ENCODE data around the gene TFCP2.

TFCP2 gene

DNA sequence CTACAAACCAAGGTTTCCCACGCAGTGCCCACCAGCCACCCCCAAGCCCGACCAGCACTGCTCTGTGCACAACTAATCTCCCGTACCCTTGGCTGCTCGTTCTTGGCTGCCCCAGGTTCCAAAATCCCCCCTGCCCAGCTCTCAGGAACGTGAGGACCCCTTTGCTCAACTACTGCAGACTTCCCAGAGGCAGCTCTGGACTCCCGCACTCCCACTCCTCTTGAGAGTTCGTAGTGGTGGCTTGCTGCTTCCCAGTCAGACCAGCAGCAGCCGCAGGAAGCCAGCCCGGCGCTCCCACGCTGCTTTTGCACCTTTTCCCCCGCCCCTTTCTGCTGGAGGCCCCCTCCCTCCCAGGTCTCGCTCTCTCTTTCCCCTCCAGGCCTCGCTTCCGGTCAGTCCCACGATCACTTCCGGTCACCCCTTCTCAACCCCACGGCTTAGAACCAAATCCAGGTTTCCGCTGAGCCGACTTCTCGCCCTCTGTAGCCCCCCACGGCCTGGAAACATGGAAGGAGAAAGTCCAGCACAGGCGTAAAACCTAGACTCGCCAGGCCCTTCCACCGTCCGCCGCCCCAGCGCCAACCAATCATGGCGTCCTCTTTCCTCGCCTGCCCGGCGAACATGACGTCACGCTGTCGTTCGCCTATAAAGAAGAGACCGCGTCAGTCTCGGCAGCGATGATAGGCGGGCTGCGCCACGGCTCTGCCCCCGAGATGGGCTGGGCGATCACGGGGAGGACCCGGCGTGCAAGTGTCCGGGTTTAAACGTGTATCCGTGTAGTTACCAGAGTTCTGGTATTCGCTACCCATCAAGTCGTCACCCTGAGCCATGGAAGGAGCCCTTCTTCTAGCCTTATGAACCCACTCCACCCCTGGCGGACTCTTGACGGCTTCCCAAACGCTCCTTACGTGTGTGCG lies at the start of gene TFCP2:
Gene TFCP2, minus strand, starts transcription at position 621 of the 917 bp plus-strand sequence. CDS start 713 bp downstream, outside the sequence.
- TF ChIP-seq CTCF (IDR thresholded peaks at IDR 0.05), result no peak

DNA sequence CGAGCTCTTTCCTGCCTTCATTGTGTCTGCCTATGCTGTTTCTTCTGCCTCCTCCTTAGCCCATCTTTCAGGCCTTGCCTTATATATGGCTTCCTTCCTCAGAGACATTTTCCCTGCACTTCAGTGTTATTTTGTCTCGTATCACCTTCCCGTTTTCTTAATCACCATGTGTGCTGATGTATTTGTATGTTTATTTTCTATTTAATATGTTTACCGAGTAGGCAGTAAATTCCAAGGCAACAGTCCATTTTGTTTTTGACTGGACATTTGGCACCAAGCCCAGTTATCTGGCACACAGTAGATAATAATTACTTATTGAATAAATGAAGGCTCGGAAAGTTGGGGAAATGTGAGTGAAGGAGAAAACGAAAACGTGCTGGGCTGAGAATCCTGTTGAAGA lies 49.5 kb upstream of the TFCP2 start:
- TF ChIP-seq CTCF (IDR thresholded peaks at IDR 0.05), result no peak

DNA sequence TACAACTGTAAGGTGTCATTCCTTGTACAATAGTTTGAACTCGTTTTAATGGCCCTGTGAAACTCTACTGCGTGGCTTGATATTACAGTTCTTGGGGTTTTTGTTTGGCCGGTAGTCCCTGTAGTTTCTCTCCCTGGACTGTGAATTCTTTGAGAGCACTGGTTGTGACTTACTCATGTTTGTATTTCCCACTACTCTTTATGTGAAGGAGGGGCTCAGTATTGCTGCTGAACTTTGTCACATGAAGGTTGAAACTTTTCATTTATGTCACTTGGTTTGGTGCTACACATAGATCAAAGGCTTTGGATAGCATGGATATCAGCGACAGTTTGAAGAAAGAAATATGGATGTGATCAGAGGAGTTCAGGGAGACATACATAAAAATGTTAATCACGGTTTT lies 46.4 kb upstream of the TFCP2 start:
- no peak for TF ChIP-seq CTCF (IDR thresholded peaks at IDR 0.05)

DNA sequence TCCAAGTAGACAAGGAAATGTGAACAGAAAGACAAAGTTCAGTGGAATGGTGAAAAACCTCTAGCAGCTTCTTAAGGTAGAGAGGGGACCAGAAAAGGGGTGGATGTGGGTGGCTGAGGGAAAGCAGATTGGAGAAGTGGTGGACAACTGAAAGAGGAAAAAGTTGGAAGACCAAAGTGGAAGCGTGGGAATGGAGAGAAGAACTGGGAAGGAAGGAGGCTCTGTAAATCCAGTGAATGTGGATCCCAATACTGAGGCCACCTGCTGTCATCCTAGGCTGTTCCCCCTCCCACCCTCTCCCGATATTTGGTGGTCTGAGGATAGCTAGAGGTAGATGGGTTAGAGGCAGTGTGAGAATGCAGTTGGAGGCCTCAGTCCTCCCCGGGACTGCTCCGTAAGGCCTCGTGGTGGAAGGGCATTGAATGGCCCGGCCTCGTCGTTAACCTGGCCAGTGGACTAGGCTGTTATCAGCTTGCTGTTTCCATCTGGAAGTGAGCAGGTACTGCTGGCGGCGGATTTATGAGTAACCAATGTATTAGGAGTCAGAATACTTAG lies 45.7 kb upstream of the TFCP2 start:
- TF ChIP-seq CTCF (IDR thresholded peaks at IDR 0.05), result no peak

DNA sequence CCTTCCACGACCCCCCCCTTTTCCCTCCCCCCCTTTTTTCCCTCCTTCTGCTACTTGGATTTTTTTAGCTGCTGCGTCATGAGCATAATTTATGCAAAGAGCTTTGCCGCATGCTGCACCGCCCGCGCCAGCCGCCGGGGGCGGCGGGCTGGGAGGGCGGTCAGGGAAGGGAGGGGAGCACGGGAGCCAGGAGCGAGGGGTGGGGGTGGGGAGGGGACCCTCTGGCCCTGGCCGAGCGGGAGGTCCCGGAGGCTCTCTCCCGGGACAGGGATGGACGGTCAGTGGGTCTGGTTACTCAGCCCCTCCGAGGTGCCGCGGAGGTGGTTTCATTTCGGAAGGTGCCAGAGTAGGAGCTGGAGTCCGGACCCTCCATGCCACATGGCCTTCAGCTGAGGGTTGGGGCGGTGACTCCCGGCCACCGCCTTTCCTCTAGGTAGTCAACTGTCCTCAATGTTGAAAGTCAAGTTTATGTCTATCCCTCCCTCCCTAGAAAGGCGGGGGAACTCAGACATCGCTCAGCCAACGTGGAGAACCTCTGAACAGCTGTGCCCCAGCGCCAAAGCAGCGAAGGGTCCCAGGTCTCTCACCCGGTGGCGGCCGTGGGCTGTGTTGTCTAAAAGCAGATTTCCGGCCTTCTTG lies 45.2 kb upstream of the TFCP2 start, which contains the start of gene POU6F1:
Gene POU6F1, minus strand, starts transcription at position 95 of the 639 bp plus-strand sequence. CDS start 11,226 bp downstream, outside the sequence.
- TF ChIP-seq CTCF (IDR thresholded peaks at IDR 0.05), result no peak

GRCh38 chr12:51217133-51217967 lies 44.4 kb upstream of the TFCP2 start:
- TF ChIP-seq CTCF (IDR thresholded peaks at IDR 0.05), result no peak

GRCh38 chr12:51216642-51217041 lies 43.7 kb upstream of the TFCP2 start:
- no peak for TF ChIP-seq CTCF (IDR thresholded peaks at IDR 0.05)

All from LNCAP (cell line).